Kidney epithelial cell (primary cell): Measurements from ENCODE around the gene SPEF2. TPM values are rescaled to one million over a fixed set of nuclear protein-coding genes. Genes with fewer than 3 reads are reported as not detected.

Experiments used
- DNase-seq: peaks from one replicate; pipeline ENCODE4 v3.0.0-alpha.2; 2010; ENCODE audit warnings: low read depth
- H3K27me3 ChIP-seq: 2 replicates; pipeline ENCODE4 v1.6.0; 2011; ENCODE audit warnings: low read length; ENCODE audit not compliant: control insufficient read depth, insufficient read depth
- H3K36me3 ChIP-seq: 2 replicates; pipeline ENCODE4 v1.5.1; 2011; ENCODE audit warnings: low read length; ENCODE audit not compliant: control insufficient read depth, insufficient read depth
- H3K4me3 ChIP-seq: 2 replicates; pipeline ENCODE4 v1.5.1; 2011; ENCODE audit warnings: low read depth, mild to moderate bottlenecking, control low read depth, low read length
- total RNA-seq: library from RNA; depleted of rRNA; stranded (reverse); fragments of >200 nt; gene quantifications from 2 replicates; pipeline ENCODE4 v1.2.3, GENCODE V29; 2015
- TF ChIP-seq, protein P1 (sequence below): IDR thresholded peaks from 2 replicates; pipeline ENCODE4 v1.5.1; 2011; ENCODE audit warnings: mild to moderate bottlenecking, moderate library complexity, low read length, control low read depth, inconsistent platforms; ENCODE audit not compliant: insufficient read depth, poor library complexity, severe bottlenecking

The SPEF2 gene
- total RNA-seq, 1 donor from 2014 or later: 3.2 TPM

DNA sequence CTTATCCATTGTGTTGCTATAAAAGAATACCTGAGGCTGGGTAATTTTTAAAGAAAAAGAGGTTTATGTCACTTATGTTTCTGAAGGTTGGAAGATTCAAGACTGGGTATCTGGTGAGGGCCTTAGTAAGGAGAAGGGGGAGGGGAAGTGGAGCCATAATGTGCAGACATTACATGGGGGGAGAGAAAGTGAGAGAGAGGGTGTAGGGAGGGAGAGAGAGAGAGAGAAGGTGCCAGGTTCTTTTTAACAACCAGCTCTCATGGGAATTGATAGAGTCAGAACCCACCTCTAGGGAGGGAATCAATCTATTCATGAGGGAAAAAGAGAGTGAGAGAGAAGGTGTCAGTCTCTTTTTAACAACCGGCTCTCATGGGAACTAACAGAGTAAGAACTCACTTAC, 29.5 kb downstream of the SPEF2 start:
- no peak for DNase-seq
- TF ChIP-seq, protein P1, sequence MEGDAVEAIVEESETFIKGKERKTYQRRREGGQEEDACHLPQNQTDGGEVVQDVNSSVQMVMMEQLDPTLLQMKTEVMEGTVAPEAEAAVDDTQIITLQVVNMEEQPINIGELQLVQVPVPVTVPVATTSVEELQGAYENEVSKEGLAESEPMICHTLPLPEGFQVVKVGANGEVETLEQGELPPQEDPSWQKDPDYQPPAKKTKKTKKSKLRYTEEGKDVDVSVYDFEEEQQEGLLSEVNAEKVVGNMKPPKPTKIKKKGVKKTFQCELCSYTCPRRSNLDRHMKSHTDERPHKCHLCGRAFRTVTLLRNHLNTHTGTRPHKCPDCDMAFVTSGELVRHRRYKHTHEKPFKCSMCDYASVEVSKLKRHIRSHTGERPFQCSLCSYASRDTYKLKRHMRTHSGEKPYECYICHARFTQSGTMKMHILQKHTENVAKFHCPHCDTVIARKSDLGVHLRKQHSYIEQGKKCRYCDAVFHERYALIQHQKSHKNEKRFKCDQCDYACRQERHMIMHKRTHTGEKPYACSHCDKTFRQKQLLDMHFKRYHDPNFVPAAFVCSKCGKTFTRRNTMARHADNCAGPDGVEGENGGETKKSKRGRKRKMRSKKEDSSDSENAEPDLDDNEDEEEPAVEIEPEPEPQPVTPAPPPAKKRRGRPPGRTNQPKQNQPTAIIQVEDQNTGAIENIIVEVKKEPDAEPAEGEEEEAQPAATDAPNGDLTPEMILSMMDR: no peak
- Histone ChIP-seq H3K36me3 (no peaks in the 10 kb centered on the region), H3K4me3 (no peak overlapping the region), H3K27me3 (no peaks in the 10 kb centered on the region)

DNA sequence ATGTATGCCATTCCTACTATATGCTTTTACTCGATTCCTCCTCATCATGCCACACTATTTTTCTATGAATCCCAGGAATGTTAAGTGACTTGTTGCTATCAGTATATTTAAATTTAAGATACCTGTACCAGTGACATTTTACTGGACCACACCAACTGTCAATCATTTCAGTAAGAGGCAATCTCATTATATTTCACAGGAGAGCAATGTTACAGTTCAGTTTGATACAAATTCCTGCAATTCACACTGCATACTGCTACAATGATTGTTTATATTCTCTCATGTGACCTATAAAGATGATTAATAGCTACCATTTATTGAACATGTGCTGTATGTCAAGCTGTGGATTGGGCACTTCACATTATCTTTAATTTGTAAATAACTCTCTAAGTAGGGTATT, 30.0 kb downstream of the SPEF2 start:
- DNase-seq: no peak
- no peaks in the 10 kb centered on the region for H3K27me3 ChIP-seq
- TF ChIP-seq, protein P1: no peak
- no peak overlapping the region for H3K4me3 ChIP-seq
- H3K36me3 ChIP-seq: no peaks in the 10 kb centered on the region

DNA sequence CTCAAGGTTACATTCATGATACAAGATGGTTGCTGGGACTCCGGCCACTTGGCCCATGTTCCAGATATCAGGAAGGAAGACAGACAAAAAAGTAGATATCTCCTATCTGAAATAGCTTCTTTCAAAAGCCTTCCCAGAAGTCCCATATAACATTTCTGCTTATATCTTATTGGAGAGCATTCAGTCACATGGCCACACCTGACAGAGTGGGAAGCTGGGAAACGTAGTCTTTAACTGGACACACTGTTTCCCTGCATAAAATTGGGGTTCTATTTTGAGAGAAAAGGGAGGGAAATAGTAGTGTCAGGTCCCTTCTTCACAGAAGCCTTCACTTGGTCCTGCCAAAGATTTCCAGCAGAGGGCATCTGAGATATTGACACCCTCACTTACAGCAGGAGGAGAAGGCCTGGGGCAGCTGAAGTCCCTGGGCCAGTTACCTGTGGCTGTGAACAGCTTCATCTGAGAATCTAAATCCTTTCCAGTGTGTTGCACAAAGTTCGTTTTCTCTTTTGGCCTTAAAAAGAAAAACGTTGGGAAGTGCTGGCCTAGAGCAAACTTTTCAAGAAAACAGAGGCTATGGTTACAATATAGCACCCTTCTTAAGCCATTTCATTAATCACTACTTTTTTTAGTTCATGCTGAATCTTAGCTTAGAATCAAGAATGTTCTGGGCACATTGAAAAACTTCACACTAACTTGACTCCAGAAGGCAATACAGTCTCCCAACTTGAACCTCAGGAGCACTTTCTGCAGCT, 33.5 kb downstream of the SPEF2 start:
- TF ChIP-seq, protein P1: peak; percentile 49
- Histone ChIP-seq H3K36me3 (no peaks in the 10 kb centered on the region), H3K4me3 (no peak overlapping the region), H3K27me3 (no peaks in the 10 kb centered on the region)
- DNase-seq: no peak

DNA sequence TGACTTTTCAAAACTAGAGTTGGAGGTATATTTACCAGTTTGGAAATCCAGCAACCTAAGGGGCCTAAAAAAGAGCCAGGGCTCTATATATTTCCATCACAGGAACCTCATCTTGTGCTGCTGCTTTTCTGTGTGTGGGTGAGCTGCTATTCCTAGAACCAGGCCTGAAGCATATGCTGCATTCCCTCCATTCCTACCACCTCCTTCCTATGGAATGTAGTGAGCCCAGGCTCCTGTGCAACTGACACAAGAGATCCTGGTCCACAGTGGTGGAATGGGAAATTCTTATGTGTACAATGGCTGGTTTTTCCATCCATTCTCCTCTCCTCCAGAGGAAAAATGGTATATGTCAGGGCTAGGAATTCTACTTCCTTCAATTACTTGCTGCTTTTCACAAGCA, 39.1 kb downstream of the SPEF2 start:
- H3K27me3 ChIP-seq: no peaks in the 10 kb centered on the region
- DNase-seq: no peak
- H3K36me3 ChIP-seq: no peaks in the 10 kb centered on the region
- TF ChIP-seq, protein P1: no peak
- H3K4me3 ChIP-seq: no peak overlapping the region

DNA sequence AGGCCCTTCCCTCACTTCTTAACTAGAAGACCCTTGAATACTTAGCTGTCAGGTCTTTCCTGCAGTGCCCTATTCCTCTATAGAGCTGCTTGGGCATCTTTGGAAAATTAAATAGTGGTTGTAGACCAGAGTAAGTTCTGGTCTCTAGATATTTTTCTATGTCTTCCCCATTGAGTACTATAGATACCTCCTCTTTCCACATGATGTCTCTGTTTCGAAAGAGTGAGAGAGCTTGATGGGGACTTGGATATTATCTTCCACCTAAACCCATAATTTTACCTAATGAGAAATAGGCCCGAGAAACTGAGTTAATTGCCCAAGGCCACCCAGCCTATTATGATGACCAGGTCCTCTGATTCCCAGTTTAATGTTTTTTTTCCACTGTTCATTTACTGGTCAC, 40.2 kb downstream of the SPEF2 start:
- Histone ChIP-seq H3K27me3 (no peaks in the 10 kb centered on the region), H3K4me3 (no peak overlapping the region), H3K36me3 (no peaks in the 10 kb centered on the region)
- TF ChIP-seq, protein P1: no peak
- DNase-seq: no peak

DNA sequence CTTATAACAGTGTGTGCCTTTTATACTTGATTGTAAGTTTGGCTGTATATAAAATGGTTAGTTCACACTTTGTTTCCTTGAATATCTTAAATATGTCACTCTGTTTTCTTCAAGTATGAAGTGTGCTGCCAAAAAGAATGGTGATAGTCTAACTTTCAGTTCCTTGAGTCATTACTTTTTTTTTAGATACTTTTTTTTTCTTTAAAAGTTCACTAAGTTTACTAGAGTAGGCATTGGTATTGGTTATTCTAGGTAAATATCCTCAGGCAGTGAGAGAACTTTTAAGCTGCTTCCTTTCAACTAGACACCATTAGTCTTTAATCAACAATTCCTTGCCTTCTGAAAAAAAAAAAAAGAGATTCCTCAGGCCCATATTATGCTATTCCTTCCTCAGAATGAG, 41.9 kb downstream of the SPEF2 start:
- TF ChIP-seq, protein P1: no peak
- DNase-seq: no peak
- Histone ChIP-seq H3K4me3 (no peak overlapping the region), H3K27me3 (no peaks in the 10 kb centered on the region), H3K36me3 (no peaks in the 10 kb centered on the region)
